Measurements from ENCODE around the gene GPR62.

GPR62 gene

GRCh38 chr3:51966922-51967383 lies 11.8 kb downstream of the GPR62 start:
- no peak for DNase-seq

GRCh38 chr3:51967384-51968169 lies 12.4 kb downstream of the GPR62 start, which contains the start of gene PCBP4:
Gene PCBP4 (minus strand): TSS chr3:51967454. CDS start chr3:51961240, 6,214 bp downstream.
- in situ Hi-C loops (cut with HindIII; ENCODE audit: low pct_ligation_motif_present, low pct_unique_long_range_greater_than_20kb, low sequenced_read_pairs): no loop called here
- peak; percentile 25 for DNase-seq

More at GRCh38 chr3:51966922-51967383, 11.8 kb downstream of the GPR62 start:
- in situ Hi-C loops (cut with HindIII; ENCODE audit: low pct_ligation_motif_present, low pct_unique_long_range_greater_than_20kb, low sequenced_read_pairs): no loop called here

DNA sequence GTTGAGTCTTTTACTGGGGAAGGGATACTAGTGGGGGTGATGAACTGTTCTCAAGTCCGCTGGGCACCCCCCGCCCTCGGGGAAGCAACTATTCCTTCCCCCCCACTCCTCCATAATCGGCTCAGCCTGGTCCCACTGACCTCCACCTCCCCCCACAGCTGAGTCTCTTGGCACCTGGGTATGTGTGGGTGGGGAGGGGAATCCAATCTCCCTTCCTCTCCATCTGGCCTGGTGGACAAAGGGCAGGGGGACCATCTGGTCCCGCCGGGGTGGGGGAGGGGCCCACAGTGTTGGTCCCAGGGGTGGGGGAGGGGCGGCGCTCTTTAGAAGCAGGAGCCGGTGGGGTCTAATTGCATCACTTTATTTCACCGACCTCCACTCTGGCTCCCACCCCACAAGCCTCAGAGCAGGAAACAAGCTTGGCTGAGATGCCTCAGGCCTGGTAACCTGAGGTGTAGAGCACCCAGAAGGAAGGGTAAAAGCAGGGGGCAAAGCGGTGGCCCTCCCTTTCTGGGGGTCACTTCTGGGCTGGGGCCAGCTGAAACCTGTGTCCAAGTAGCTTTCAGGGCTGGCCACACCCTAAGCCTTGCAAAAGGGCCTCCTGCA lies 13.1 kb downstream of the GPR62 start:
- no peak for DNase-seq
- in situ Hi-C loops (cut with HindIII; ENCODE audit: low pct_ligation_motif_present, low pct_unique_long_range_greater_than_20kb, low sequenced_read_pairs): no loop called here

DNA sequence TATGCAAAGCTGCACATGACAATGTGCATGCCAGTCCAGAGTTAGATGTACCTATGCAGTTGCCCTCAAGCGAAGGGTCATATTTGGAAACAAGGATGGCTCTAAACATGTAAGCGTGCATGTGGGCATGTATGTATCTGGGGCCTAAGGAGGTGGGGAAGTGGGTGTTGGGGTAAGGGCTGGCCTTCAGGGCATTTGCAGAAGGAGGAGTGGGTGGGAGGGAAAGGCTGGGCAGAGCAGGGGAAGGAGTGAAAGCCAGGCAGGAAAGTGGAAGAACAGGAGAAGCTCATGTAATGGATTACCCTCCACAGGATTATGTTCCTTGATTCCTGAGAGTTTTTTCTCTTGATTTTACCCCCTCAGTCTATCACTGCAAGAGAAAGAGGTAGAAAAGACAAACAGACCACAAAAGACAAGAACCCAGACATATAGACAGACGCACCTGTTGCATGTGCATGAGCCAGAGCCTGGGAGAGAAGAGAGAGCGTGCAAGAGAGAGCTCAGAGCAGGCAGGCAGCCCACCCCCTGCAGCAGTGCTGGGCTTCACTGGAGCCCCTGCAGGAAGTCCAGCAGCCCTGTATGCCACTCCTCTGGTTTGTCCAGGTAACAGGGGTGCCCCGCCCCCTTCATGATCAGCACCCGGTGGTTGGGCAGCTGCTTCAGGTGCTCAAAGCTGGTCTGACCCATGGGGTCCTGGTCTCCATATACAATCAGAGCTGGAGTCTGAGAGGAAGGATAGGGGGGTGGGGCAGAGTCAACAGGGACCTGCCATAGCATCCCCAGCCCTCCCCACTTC lies 13.9 kb downstream of the GPR62 start:
- in situ Hi-C loops (cut with HindIII; ENCODE audit: low pct_ligation_motif_present, low pct_unique_long_range_greater_than_20kb, low sequenced_read_pairs): no loop called here
- DNase-seq: no peak

DNA sequence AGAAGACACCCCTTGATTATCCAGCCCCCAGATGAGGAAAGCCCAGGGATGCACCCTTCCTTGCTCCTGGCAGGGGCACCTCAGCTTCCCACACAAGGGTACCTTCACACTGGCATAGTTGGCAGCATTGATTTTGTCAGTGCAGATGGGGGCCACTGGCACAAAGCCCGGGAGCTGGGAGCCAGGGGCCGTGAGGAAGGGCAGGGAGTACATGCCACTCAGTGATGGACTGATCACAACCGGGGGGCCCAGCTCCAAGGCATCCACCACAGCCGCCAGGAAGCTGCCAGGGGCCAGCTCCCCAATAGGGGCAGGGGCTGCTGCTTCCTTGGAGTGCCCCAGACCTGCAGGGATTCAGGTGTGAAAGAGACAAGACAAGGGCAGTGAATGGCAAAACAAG lies 14.7 kb downstream of the GPR62 start:
- DNase-seq: no peak
- in situ Hi-C loops (cut with HindIII; ENCODE audit: low pct_ligation_motif_present, low pct_unique_long_range_greater_than_20kb, low sequenced_read_pairs): no loop called here

DNA sequence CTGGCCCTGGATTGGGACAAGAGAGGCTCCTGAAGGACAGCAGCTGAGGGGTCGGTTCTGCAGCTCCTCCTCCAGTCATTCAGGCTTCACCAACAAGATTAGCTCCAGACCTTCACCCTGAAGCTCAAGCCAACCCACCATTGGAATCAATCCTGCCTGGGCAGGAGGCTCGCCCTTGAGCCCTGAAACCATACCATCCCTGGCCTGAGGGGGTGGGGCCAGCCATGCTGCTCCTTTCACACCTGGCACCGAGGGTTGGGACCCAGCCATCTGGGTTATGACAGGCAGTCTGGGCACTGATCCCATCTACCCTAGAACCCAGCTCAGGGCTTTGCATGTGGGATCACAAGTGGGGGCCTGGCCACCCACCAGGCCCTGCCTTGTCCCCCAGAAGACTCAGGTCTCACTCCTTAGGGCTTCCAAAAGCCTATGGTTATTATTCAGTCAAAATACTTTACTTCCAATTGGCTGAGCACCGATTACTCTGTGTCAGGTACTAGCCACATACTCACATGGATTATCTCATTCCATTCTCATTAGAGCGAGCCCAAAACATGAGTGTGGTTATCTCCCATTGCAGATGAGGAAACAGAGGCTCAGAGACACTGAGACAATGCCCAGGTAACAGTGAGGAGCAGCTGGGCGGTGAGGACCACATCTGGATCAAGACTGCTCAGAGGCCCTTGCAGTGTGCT lies 15.6 kb downstream of the GPR62 start:
- DNase-seq: no peak
- in situ Hi-C loops (cut with HindIII; ENCODE audit: low pct_ligation_motif_present, low pct_unique_long_range_greater_than_20kb, low sequenced_read_pairs): no loop called here

GRCh38 chr3:51971350-51971749 lies 16.2 kb downstream of the GPR62 start:
- in situ Hi-C loops (cut with HindIII; ENCODE audit: low pct_ligation_motif_present, low pct_unique_long_range_greater_than_20kb, low sequenced_read_pairs): no loop called here

DNA sequence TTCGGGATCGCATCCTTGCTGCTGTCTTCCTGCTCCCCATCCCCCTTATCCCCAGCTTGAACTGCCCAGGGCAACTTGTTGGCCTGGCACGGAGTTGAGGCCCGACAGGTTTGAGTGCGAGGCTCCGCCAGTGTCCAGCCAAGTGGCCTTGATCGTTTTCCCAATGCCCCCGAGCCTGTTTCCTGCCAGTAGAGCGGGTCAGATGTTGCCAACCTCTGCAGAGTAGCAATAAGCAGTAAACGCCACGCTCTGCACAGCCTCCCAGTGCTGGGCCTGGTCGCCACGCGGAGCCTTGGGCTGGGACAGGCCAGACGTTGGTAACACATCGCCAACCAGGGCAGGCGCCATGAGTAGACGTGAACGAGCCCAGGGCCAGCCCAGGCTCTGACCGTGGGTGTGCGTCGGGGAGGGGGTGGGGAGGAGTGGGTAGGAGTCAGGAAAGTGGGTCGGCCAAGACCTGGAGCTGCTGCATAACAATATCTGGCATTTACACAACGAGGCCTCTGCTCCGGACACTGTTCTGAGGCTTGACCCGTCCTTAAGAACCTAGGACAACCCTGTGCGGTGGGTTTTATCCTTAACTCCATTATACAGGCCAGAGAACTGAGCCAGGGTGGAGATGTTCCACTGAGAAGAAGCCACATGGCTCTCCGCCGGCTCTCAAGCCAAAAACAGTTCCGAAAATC lies 19.2 kb downstream of the GPR62 start:
- in situ Hi-C loops (cut with HindIII; ENCODE audit: low pct_ligation_motif_present, low pct_unique_long_range_greater_than_20kb, low sequenced_read_pairs): no loop called here
- DNase-seq: no peak

More at GRCh38 chr3:51971350-51971749, 16.2 kb downstream of the GPR62 start:
- DNase-seq: no peak

DNA sequence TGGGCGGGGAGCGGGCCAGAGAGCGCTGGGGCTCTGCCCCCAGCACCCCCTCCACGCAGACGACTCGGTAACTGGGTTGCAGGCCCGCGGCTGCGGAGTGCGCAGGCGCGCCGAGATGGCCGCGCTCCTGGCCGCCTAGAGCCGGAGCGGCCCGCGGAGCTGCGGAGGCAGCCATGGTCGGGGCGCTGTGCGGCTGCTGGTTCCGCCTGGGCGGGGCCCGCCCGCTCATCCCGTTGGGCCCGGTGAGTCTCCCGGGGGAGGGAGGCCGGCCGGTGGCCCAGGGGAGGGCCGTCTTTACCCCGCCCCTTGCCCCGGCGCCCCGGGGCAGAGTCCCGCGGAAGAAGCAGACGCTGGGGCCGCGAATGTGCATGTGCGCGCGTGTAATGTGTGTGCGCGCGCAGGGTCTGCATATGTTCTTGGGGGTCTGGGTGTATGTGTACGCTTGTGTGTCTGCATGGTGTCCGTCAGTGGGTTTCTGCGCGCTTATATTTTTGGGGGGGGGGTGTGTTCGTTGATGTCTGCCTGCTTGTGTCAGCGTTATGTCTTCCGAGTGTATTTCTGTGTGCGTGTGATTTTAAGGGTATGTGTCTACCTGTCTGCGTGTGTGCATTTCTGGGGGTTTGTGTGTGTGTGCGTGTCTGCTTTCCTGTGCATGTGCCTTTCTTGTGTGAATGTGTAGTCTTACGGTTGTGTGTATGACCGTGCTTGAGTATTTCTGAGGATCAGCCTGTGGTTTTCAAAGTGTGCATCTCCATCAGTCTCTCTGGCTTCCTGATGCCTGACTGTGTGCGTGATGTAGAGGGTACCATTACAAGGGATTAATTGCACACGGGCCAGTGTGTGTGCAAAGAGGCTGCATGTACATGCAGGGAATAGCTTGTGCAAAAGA lies 20.0 kb downstream of the GPR62 start, which contains the start of gene ABHD14A:
Gene ABHD14A (plus strand): TSS at position 102 of the 889 bp plus-strand sequence. CDS start 72 bp downstream, at position 174.
- DNase-seq: peak; percentile 74
- in situ Hi-C loops (cut with HindIII; ENCODE audit: low pct_ligation_motif_present, low pct_unique_long_range_greater_than_20kb, low sequenced_read_pairs): no loop called here

- in situ Hi-C loops (cut with HindIII; ENCODE audit: low pct_ligation_motif_present, low pct_unique_long_range_greater_than_20kb, low sequenced_read_pairs): no loop called here
- DNase-seq: peak; percentile 54
Observed at GRCh38 chr3:51975852-51976549, 20.8 kb downstream of the GPR62 start.

DNA sequence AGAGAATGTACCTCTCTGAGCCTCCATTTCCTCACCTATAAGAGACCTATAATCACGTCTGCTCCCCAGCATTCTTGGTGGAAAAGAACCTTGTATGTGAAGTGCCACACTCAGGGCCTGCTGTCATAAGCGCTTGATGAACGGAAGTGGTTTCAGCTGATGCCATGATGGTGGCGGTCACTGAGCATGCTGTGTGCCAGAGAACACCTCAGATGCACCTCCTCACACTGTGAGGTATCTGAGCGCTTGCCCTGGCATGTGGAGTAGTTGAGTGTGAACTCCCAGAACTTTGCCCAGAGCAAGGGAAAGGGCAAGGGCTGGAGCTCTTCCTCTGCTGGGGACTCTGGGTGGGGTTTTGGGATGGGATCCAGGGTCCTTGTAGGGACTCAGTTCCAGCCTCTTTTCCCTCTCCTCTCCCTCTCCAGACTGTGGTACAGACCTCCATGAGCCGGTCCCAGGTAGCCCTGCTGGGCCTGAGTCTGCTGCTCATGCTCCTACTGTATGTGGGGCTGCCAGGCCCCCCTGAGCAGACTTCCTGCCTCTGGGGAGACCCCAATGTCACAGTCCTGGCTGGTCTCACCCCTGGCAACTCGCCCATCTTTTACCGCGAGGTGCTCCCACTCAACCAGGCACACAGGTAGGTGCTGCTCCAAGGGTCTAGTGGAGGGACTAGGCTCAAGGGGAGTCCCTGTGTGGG lies 22.4 kb downstream of the GPR62 start:
- in situ Hi-C loops (cut with HindIII; ENCODE audit: low pct_ligation_motif_present, low pct_unique_long_range_greater_than_20kb, low sequenced_read_pairs): no loop called here
- DNase-seq: no peak

- DNase-seq: no peak
Observed at GRCh38 chr3:51978143-51978502, 22.9 kb downstream of the GPR62 start.

DNA sequence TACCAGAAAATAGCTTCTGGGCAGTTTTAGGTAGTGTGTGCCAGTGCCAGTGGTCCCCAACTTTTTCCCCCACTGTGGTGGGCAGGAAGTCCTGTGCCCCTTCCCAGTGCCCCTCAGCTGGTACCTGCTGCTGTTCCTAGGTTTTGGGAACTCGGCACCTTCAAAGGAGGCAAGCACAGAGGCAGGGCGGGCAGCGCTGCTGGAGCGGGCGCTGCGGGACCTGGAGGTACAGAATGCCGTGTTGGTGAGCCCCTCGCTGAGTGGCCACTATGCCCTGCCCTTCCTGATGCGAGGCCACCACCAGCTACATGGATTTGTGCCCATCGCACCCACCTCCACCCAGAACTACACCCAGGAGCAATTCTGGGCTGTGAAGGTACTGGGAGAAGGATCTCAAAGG lies 25.1 kb downstream of the GPR62 start:
- DNase-seq: no peak
- in situ Hi-C loops (cut with HindIII; ENCODE audit: low pct_ligation_motif_present, low pct_unique_long_range_greater_than_20kb, low sequenced_read_pairs): no loop called here

More at GRCh38 chr3:51978143-51978502, 22.9 kb downstream of the GPR62 start:
- in situ Hi-C loops (cut with HindIII; ENCODE audit: low pct_ligation_motif_present, low pct_unique_long_range_greater_than_20kb, low sequenced_read_pairs): no loop called here

GRCh38 chr3:51982352-51982837 lies 27.2 kb downstream of the GPR62 start:
- peak; percentile 78 for DNase-seq
- in situ Hi-C loops (cut with HindIII; ENCODE audit: low pct_ligation_motif_present, low pct_unique_long_range_greater_than_20kb, low sequenced_read_pairs): no loop called here

- in situ Hi-C loops (cut with HindIII; ENCODE audit: low pct_ligation_motif_present, low pct_unique_long_range_greater_than_20kb, low sequenced_read_pairs): no loop called here
- peak; percentile 89 for DNase-seq
Observed at GRCh38 chr3:51982838-51983577, 27.8 kb downstream of the GPR62 start, which contains the start of gene ACY1. Gene ACY1 (plus strand): TSS chr3:51983535. CDS start chr3:51984065, 530 bp downstream.
